PC-3 (cell line): ENCODE results near the gene MS4A6E.

Experiments used
- CTCF ChIP-seq: fragments of 300-600 bp; sonication (generic); conservative IDR thresholded peaks from 2 replicates; pipeline ENCODE4 v1.5.1; 2017; ENCODE audit warnings: antibody characterized with exemption, low read depth, mild to moderate bottlenecking, low read length
- EZH2 ChIP-seq: fragments of 300-600 bp; sonication (generic); IDR thresholded peaks from one replicate; pipeline ENCODE4 v1.6.1; 2017; ENCODE audit warnings: antibody characterized with exemption, mild to moderate bottlenecking, low read length; ENCODE audit not compliant: unreplicated experiment

GRCh38 chr11:60316317-60316716 is 10.7 kb upstream of the MS4A6E start:
- TF ChIP-seq CTCF (no peak), EZH2 (no peak)
